Endothelial cell of umbilical vein (primary cell): ENCODE results near the gene PLEKHA4. TPM values are rescaled to one million over a fixed set of nuclear protein-coding genes. Genes with fewer than 3 reads are reported as not detected.

Experiments
- BruUV-seq: library from RNA; stranded (reverse); fragments of 400-500 nt; replicated peaks from 2 replicates; lab custom pipeline; 2021; lab: Mats Ljungman, UMichigan
- CTCF ChIA-PET: fragments of 300-600, 350-600 bp; sonication (Branson Sonifier 250); formaldehyde crosslinking; loops from one replicate; lab custom pipeline; 2021; ENCODE audit warnings: antibody characterized with exemption, inconsistent platforms; lab: Charles Lee
- POLR2A ChIA-PET: fragments of 300-600, 350-600 bp; sonication (Branson Sonifier 250); formaldehyde crosslinking; loops from one replicate; lab custom pipeline; 2021; ENCODE audit warnings: antibody characterized with exemption, inconsistent platforms; lab: Charles Lee
- DNase-seq: peaks from one replicate; pipeline ENCODE4 v3.0.0-alpha.2; 2011; ENCODE audit warnings: low read depth, low spot score
- FAIRE-seq: peaks from 2 replicates; lab custom pipeline; 2011; peaks lifted over from hg19 to GRCh38; lab: Jason Lieb, UNC
- H2AFZ ChIP-seq: 2 replicates; pipeline ENCODE4 v1.6.0; 2012; ENCODE audit warnings: low read depth, low read length, control low read depth, inconsistent platforms
- H3K27ac ChIP-seq: 2 replicates; pipeline ENCODE4 v1.5.1; 2011; ENCODE audit warnings: low read depth, mild to moderate bottlenecking, control low read depth, low read length, moderate library complexity; ENCODE audit not compliant: insufficient read depth
- H3K27me3 ChIP-seq, 2 experiments: 2 replicates each; pipeline versions ENCODE4 v1.6.0 to v1.6.1; 2011; ENCODE audit warnings: low read length in 2 of 2, mixed read lengths in 1 of 2; ENCODE audit not compliant: control insufficient read depth in 2 of 2, insufficient read depth in 2 of 2
- H3K36me3 ChIP-seq, 2 experiments: 2 replicates in 1 of 2; 3 replicates in 1 of 2; pipeline ENCODE4 v1.5.1; 2011; ENCODE audit warnings: low read length in 2 of 2, mild to moderate bottlenecking in 1 of 2, moderate library complexity in 1 of 2; ENCODE audit not compliant: control insufficient read depth in 2 of 2, insufficient read depth in 2 of 2; ENCODE audit errors: extremely low read depth in 1 of 2
- H3K4me1 ChIP-seq: 3 replicates; pipeline ENCODE4 v1.5.1; 2011; ENCODE audit warnings: mild to moderate bottlenecking, low read length; ENCODE audit not compliant: control insufficient read depth, insufficient read depth; ENCODE audit errors: extremely low read depth
- H3K4me2 ChIP-seq: 2 replicates; pipeline ENCODE4 v1.6.1; 2011; ENCODE audit warnings: low read length, control low read depth, mixed read lengths; ENCODE audit not compliant: insufficient read depth
- H3K4me3 ChIP-seq, 3 experiments: fragments of 200-600 bp in 1 of 3; sonication (generic), shearing (Covaris generic) in 1 of 3; replicated peaks in 1 of 3; 2 replicates each; pipeline ENCODE4 v1.5.1; 2011 to 2016; ENCODE audit warnings: control low read depth in 3 of 3, low read length in 3 of 3, mild to moderate bottlenecking in 2 of 3, inconsistent platforms in 1 of 3, low read depth in 1 of 3, moderate library complexity in 1 of 3; ENCODE audit not compliant: insufficient read depth in 1 of 3
- H3K79me2 ChIP-seq: 2 replicates; pipeline ENCODE4 v1.6.0; 2012; ENCODE audit warnings: low read length, inconsistent platforms; ENCODE audit not compliant: control insufficient read depth, insufficient read depth
- H3K9ac ChIP-seq: replicated peaks from 2 replicates; pipeline ENCODE3; 2011; ENCODE audit warnings: low read length, control low read depth; ENCODE audit not compliant: insufficient read depth; ENCODE audit errors: extremely low read depth
- H3K9me1 ChIP-seq: replicated peaks from 3 replicates; pipeline ENCODE4 v1.6.0; 2011; ENCODE audit warnings: mild to moderate bottlenecking, low read length; ENCODE audit not compliant: control insufficient read depth, insufficient read depth; ENCODE audit errors: extremely low read depth
- H3K9me3 ChIP-seq: replicated peaks from 2 replicates; pipeline ENCODE4 v1.5.1; 2012; ENCODE audit warnings: low read length, inconsistent platforms; ENCODE audit not compliant: control insufficient read depth, insufficient read depth
- H4K20me1 ChIP-seq: replicated peaks from 2 replicates; pipeline ENCODE3; 2011; ENCODE audit warnings: mild to moderate bottlenecking, low read length; ENCODE audit not compliant: control insufficient read depth, insufficient read depth; ENCODE audit errors: extremely low read depth
- FOS ChIP-seq: IDR thresholded peaks from 2 replicates; pipeline ENCODE4 v1.6.1; 2011; ENCODE audit warnings: mild to moderate bottlenecking, low read length, moderate library complexity, borderline replicate concordance; ENCODE audit not compliant: insufficient read depth
- GATA2 ChIP-seq: IDR thresholded peaks from 2 replicates; pipeline ENCODE4 v1.7.0; 2011; ENCODE audit warnings: low read depth, mild to moderate bottlenecking, moderate library complexity, mixed read lengths, low read length; ENCODE audit not compliant: insufficient read length, insufficient read depth
- JUN ChIP-seq: IDR thresholded peaks from 2 replicates; pipeline ENCODE4 v1.6.1; 2011; ENCODE audit warnings: borderline replicate concordance, low read depth; ENCODE audit not compliant: insufficient read length, insufficient read depth
- MYC ChIP-seq: IDR thresholded peaks from one replicate; pipeline ENCODE4 v1.6.1; 2011; ENCODE audit warnings: mild to moderate bottlenecking, low read depth, low read length
- POLR2A ChIP-seq: IDR thresholded peaks from 2 replicates; pipeline ENCODE4 v1.6.1; 2012; ENCODE audit warnings: low read depth, mild to moderate bottlenecking, control low read depth, low read length
- dilution Hi-C: fragments of 300-500 bp; cut with MboI; formaldehyde crosslinking; loops from one replicate; pipeline ENCODE4 v1.15.0; 2019; ENCODE audit warnings: low sequenced_read_pairs; ENCODE audit not compliant: extremely low pct_ligation_motif_present
- intact Hi-C: fragments of 100-400 bp; cut with micrococcal nuclease; formaldehyde crosslinking; loops from one replicate; pipeline ENCODE4 v1.10.0; 2022
- polyA plus RNA-seq, 4 experiments: library from polyadenylated mRNA; depleted of rRNA in 3 of 4; stranded (reverse) in 3 of 4; unstranded in 1 of 4; fragments of >200 nt; gene quantifications; 2 replicates each; pipeline versions ENCODE4 v1.2.1 to v1.2.3, GENCODE V29; 2011 to 2012; ENCODE audit warnings: missing spikeins in 1 of 4
- total RNA-seq: library from RNA; stranded (reverse); gene quantifications from 2 replicates; pipeline ENCODE4 v1.2.3, GENCODE V29; 2021

Gene PLEKHA4
- total and polyA plus RNA-seq, 2 donors (not counting 3 experiments of a cell fraction or from before 2014, with no cell fraction given), result 4.5 to 10.1 TPM

GRCh38 chr19:48914181-48914580, 45.8 kb upstream of the PLEKHA4 start:
- FAIRE-seq, result no peak
- peaks cover 7 to 35% of the 10 kb centered on the region in 2 experiments for H3K36me3 ChIP-seq

GRCh38 chr19:48913114-48913889, 44.9 kb upstream of the PLEKHA4 start:
- no peaks in the 10 kb centered on the region for H4K20me1 ChIP-seq
- H3K4me2 ChIP-seq, result no peak overlapping the region
- no peak overlapping the region for H3K9ac ChIP-seq
- H2AFZ ChIP-seq, result no peak overlapping the region
- H3K9me3 ChIP-seq, result no peaks in the 10 kb centered on the region
- intact Hi-C loops (no loop called here), dilution Hi-C loops (no loop called here)
- H3K4me1 ChIP-seq, result peaks cover 3% of the 10 kb centered on the region
- CTCF ChIA-PET, result no interaction called here
- no peak overlapping the region for H3K27ac ChIP-seq
- no peak overlapping the region for H3K4me3 ChIP-seq
- DNase-seq, result no peak
- TF ChIP-seq GATA2 (no peak), FOS (no peak)
- H3K79me2 ChIP-seq, result no peaks in the 10 kb centered on the region
- H3K36me3 ChIP-seq, result peaks cover 6 to 29% of the 10 kb centered on the region in 2 experiments
- POLR2A ChIA-PET, result no interaction called here
- BruUV-seq, result no TSS peak
- H3K9me1 ChIP-seq, result no peaks in the 10 kb centered on the region
- peak; percentile 55 for FAIRE-seq
- no peaks in the 10 kb centered on the region for H3K27me3 ChIP-seq

More at GRCh38 chr19:48914181-48914580, 45.8 kb upstream of the PLEKHA4 start:
- POLR2A ChIA-PET, result no interaction called here
- Histone ChIP-seq H3K9me3 (no peaks in the 10 kb centered on the region), H3K79me2 (no peaks in the 10 kb centered on the region), H3K4me2 (no peak overlapping the region), H3K4me3 (no peak overlapping the region), H3K27me3 (no peaks in the 10 kb centered on the region), H3K4me1 (no peaks in the 10 kb centered on the region), H2AFZ (no peak overlapping the region), H4K20me1 (no peaks in the 10 kb centered on the region), H3K27ac (no peak overlapping the region), H3K9ac (no peak overlapping the region), H3K9me1 (no peaks in the 10 kb centered on the region)
- intact Hi-C loops (no loop called here), dilution Hi-C loops (no loop called here)
- no peak for TF ChIP-seq MYC
- TF ChIP-seq JUN, result no peak
- no peak for TF ChIP-seq POLR2A
- BruUV-seq, result no TSS peak
- DNase-seq, result no peak
- CTCF ChIA-PET, result no interaction called here
